ENCODE measurements around the gene TCN2. TPM values are rescaled to one million over a fixed set of nuclear protein-coding genes. Genes with fewer than 3 reads are reported as not detected.

Gene TCN2
- total and polyA plus RNA-seq, 4 donors = 6.7 to 14.1 (median 13.0) TPM

- TF ChIP-seq CTCF (IDR thresholded peaks at IDR 0.05; ENCODE audit: low read depth, low read length, missing input control) (no peak), RAD21 (IDR thresholded peaks at IDR 0.05) (no peak), SP1 (IDR thresholded peaks at IDR 0.05) (no peak), ATF3 (IDR thresholded peaks at IDR 0.05) (no peak)
Measured at GRCh38 chr22:30654361-30654760, 47.4 kb downstream of the TCN2 start (continued).

GRCh38 chr22:30655532-30655931, 48.6 kb downstream of the TCN2 start:
- no peaks in the 10 kb centered on the region for H3K4me1 ChIP-seq (ENCODE audit: control insufficient read depth in 4 of 4, insufficient read depth in 4 of 4, low read length in 3 of 4)
- H3K9me3 ChIP-seq (ENCODE audit: control insufficient read depth in 4 of 4, low read length in 3 of 4) = no peaks in the 10 kb centered on the region
- DNase-seq (ENCODE audit: low spot score) = no peak
- H3K9ac ChIP-seq (ENCODE audit: low read depth in 1 of 2, low read length in 2 of 2) = no peak overlapping the region
- H3K27me3 ChIP-seq (ENCODE audit: control insufficient read depth in 4 of 4, insufficient read depth in 4 of 4, low read length in 3 of 4) = no peaks in the 10 kb centered on the region
- WGBS = 89% methylated on average over 3 of the region's 3 CpGs
- H3K27ac ChIP-seq (ENCODE audit: low read depth in 1 of 2, low read length in 2 of 2) = no peak overlapping the region
- TF ChIP-seq GABPA (IDR thresholded peaks at IDR 0.05 in 1 of 2, conservative IDR thresholded peaks at IDR 0.05 in 1 of 2) (no peak), ATF3 (IDR thresholded peaks at IDR 0.05) (no peak), NR2F2 (IDR thresholded peaks at IDR 0.05) (no peak), MAX (IDR thresholded peaks at IDR 0.05) (no peak), HNF4A (conservative IDR thresholded peaks at IDR 0.05) (no peak)
- H3K4me3 ChIP-seq (ENCODE audit: low read depth in 1 of 3, low read length in 3 of 3) = no peak overlapping the region
- H3K36me3 ChIP-seq (ENCODE audit: control insufficient read depth in 4 of 4, insufficient read depth in 3 of 4, low read depth in 1 of 4, low read length in 3 of 4) = no peaks in the 10 kb centered on the region

- Histone ChIP-seq H3K27me3 (ENCODE audit: control insufficient read depth in 4 of 4, insufficient read depth in 4 of 4, low read length in 3 of 4) (no peaks in the 10 kb centered on the region), H3K9ac (ENCODE audit: low read depth in 1 of 2, low read length in 2 of 2) (no peak overlapping the region), H3K4me3 (ENCODE audit: low read depth in 1 of 3, low read length in 3 of 3) (no peak overlapping the region), H3K9me3 (ENCODE audit: control insufficient read depth in 4 of 4, low read length in 3 of 4) (no peaks in the 10 kb centered on the region), H3K36me3 (ENCODE audit: control insufficient read depth in 4 of 4, insufficient read depth in 3 of 4, low read depth in 1 of 4, low read length in 3 of 4) (peaks cover 2 to 3% (median 2%) of the 10 kb centered on the region in 4 donors), H3K27ac (ENCODE audit: low read depth in 1 of 2, low read length in 2 of 2) (no peak overlapping the region), H3K4me1 (ENCODE audit: control insufficient read depth in 4 of 4, insufficient read depth in 4 of 4, low read length in 3 of 4) (peaks cover 0 to 6% (median 3%) of the 10 kb centered on the region in 4 donors)
- 94% methylated on average over 4 of the region's 4 CpGs for WGBS
- TF ChIP-seq EGR1 (IDR thresholded peaks at IDR 0.05; ENCODE audit: low read depth in 2 of 2) (no peak), NR2F2 (IDR thresholded peaks at IDR 0.05) (no peak), TAF1 (conservative IDR thresholded peaks at IDR 0.05) (no peak), CTCF (IDR thresholded peaks at IDR 0.05; ENCODE audit: low read depth, low read length, missing input control) (no peak), SP1 (IDR thresholded peaks at IDR 0.05) (no peak), ATF3 (IDR thresholded peaks at IDR 0.05) (no peak)
- DNase-seq (ENCODE audit: low spot score) = no peak
Measured at GRCh38 chr22:30662040-30662439, 55.1 kb downstream of the TCN2 start.

Measured in liver (tissue), 9 donors.